Stomach (tissue), 9 donors: ENCODE results near the gene PALD1. TPM values are rescaled to one million over a fixed set of nuclear protein-coding genes. Genes with fewer than 3 reads are reported as not detected.
A peak's percentile ranks its signal among the peaks of the same experiment; 100 is the strongest.

ENCODE experiments used
- DNase-seq, 2 donors: peaks; one replicate each; pipeline versions ENCODE4 v3.0.0 to v3.0.0-alpha.2; 2013 to 2019
- H3K27ac ChIP-seq, 5 donors: fragments of 200-600 bp in 4 of 5; sonication (generic) in 4 of 5; one replicate each; pipeline ENCODE4 v1.5.1; 2013 to 2019; ENCODE audit warnings: mild to moderate bottlenecking in 1 of 5, moderate library complexity in 1 of 5
- H3K27me3 ChIP-seq, 3 donors: fragments of 200-600 bp; sonication (generic); one replicate each; pipeline ENCODE4 v1.5.1; 2017 to 2019; ENCODE audit warnings: mixed run types in 1 of 3
- H3K36me3 ChIP-seq, 4 donors: fragments of 200-600 bp; sonication (generic); 1 replicate in 3 of 4; 2 replicates in 1 of 4; pipeline ENCODE4 v1.5.1; 2016 to 2019
- H3K4me1 ChIP-seq, 4 donors: fragments of 200-600 bp; sonication (generic); one replicate each; pipeline ENCODE4 v1.5.1; 2016 to 2019
- H3K4me3 ChIP-seq, 4 donors: fragments of 200-600 bp; sonication (generic) in 3 of 4; one replicate each; pipeline ENCODE4 v1.5.1; 2016 to 2019; ENCODE audit warnings: mild to moderate bottlenecking in 1 of 4
- H3K9me3 ChIP-seq, 4 donors: fragments of 200-600 bp; sonication (generic); one replicate each; pipeline ENCODE4 v1.5.1; 2016 to 2019
- EP300 ChIP-seq: sonication (generic); formaldehyde crosslinking; IDR thresholded peaks from one replicate; pipeline ENCODE4 v1.6.1; 2017; ENCODE audit warnings: antibody characterized with exemption
- POLR2A ChIP-seq, 4 donors: fragments of 450-650 bp; IDR thresholded peaks; one replicate each; pipeline ENCODE4 v1.6.1; 2016; ENCODE audit warnings: antibody characterized with exemption in 4 of 4, control low read depth in 2 of 4, mild to moderate bottlenecking in 1 of 4, moderate library complexity in 1 of 4
- POLR2AphosphoS5 ChIP-seq, 3 donors: sonication (generic); formaldehyde crosslinking; IDR thresholded peaks; one replicate each; pipeline ENCODE4 v1.6.1; 2016; ENCODE audit warnings: antibody characterized with exemption in 3 of 3
- WGBS, 5 donors: extraction: QIAGEN DNeasy Blood & Tissue Kit in 3 of 5; methylation state at CpG; one replicate each; pipeline versions ENCODE4 v1.1.5 to v1.1.7; 2013 to 2018; 5-methylcytosine and 5-hydroxymethylcytosine counted together
- intact Hi-C: fragments of 100-400 bp; cut with DNase I; formaldehyde crosslinking; loops from one replicate; pipeline ENCODE4 v1.15.1; 2023; ENCODE audit warnings: low total_unique reads
- polyA plus RNA-seq, 3 donors: library from polyadenylated mRNA; stranded (reverse); fragments of 200-250 nt; gene quantifications; one replicate each; pipeline ENCODE4 v1.2.3, GENCODE V29; 2013
- total RNA-seq, 5 donors: library from RNA; depleted of rRNA; stranded (reverse); fragments of >200 nt; gene quantifications; one replicate each; pipeline versions ENCODE4 v1.1.0 to v1.2.3, GENCODE V29; 2014 to 2016
- TF ChIP-seq, protein P1 (sequence below), 7 experiments: fragments of 450-650 bp in 4 of 7; fragments of 200-600 bp in 3 of 7; sonication (generic) in 3 of 7; IDR thresholded peaks; one replicate each; pipeline ENCODE4 v1.5.1; 2016 to 2019; ENCODE audit warnings: antibody characterized with exemption in 7 of 7, control low read depth in 2 of 7, mild to moderate bottlenecking in 1 of 7
- donor health status: healthy with polysubstance abuse.
- donor health status: Bipolar disorder and iron deficiency.
- donor health status: healthy.

Gene PALD1
- total and polyA plus RNA-seq, 8 donors: 2.4 to 25.1 (median 4.0) TPM

- Histone ChIP-seq H3K9me3 (no peaks in the 10 kb centered on the region), H3K4me1 (peaks cover 5 to 39% (median 19%) of the 10 kb centered on the region in 4 donors), H3K27ac (peak overlapping the region; percentile 10 to 68 (median 37)), H3K4me3 (no peak overlapping the region), H3K27me3 (no peaks in the 10 kb centered on the region), H3K36me3 (no peaks in the 10 kb centered on the region)
- DNase-seq: no peak
- WGBS, 5 donors: 56 to 88% (median 76%) methylated on average over 2 to 4 of the region's 4 CpGs
- intact Hi-C loops: no loop called here
- TF ChIP-seq, protein P1, sequence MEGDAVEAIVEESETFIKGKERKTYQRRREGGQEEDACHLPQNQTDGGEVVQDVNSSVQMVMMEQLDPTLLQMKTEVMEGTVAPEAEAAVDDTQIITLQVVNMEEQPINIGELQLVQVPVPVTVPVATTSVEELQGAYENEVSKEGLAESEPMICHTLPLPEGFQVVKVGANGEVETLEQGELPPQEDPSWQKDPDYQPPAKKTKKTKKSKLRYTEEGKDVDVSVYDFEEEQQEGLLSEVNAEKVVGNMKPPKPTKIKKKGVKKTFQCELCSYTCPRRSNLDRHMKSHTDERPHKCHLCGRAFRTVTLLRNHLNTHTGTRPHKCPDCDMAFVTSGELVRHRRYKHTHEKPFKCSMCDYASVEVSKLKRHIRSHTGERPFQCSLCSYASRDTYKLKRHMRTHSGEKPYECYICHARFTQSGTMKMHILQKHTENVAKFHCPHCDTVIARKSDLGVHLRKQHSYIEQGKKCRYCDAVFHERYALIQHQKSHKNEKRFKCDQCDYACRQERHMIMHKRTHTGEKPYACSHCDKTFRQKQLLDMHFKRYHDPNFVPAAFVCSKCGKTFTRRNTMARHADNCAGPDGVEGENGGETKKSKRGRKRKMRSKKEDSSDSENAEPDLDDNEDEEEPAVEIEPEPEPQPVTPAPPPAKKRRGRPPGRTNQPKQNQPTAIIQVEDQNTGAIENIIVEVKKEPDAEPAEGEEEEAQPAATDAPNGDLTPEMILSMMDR (IDR thresholded peaks at IDR 0.05): no peak
- TF ChIP-seq POLR2A (IDR thresholded peaks at IDR 0.05): no peak
- TF ChIP-seq EP300: no peak
- TF ChIP-seq POLR2AphosphoS5 (IDR thresholded peaks at IDR 0.05): no peak
These were observed 21.2 kb downstream of the PALD1 start for GRCh38 chr10:70499836-70500167.

GRCh38 chr10:70500368-70500767, 21.8 kb downstream of the PALD1 start:
- 61 to 83% (median 78%) methylated on average over 9 of the region's 9 CpGs for whole genome bisulfite sequencing, 5 donors
- DNase-seq: no peak
- no peak for TF ChIP-seq EP300
- Histone ChIP-seq H3K27ac (peak overlapping the region; percentile 10 to 68 (median 47)), H3K9me3 (no peaks in the 10 kb centered on the region), H3K4me1 (peaks cover 5 to 43% (median 18%) of the 10 kb centered on the region in 4 donors), H3K27me3 (no peaks in the 10 kb centered on the region), H3K36me3 (no peaks in the 10 kb centered on the region), H3K4me3 (no peak overlapping the region)
- intact Hi-C loops: no loop called here

DNA sequence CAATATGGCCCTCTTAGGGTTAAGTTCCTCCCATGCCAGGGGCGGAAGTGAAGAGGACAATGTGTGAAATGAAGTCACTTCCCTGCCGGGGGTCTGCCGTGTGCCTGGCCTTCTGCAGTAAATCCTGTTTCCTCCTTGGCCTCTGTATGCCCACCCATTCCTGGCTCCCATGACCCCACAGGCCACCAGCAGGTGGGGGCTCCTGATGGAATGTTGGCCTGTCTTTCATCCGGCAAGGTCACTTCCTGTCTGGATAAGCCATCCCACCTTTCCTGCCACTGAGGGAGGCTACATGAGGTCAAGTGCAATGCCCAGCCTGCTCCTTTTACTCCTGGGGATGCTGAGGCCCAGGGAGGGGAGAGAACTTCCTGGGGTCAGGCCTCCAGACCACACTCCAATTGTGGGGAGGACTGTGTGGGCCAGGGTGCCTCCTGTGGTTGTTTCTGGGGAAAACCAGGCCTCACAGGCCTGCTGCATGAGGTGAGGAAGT, 22.3 kb downstream of the PALD1 start:
- WGBS, 5 donors: 62 to 74% (median 66%) methylated on average over 3 to 4 of the region's 4 CpGs
- intact Hi-C loops: no loop called here
- Histone ChIP-seq H3K36me3 (no peaks in the 10 kb centered on the region), H3K4me1 (peaks cover 5 to 45% (median 18%) of the 10 kb centered on the region in 4 donors), H3K9me3 (no peaks in the 10 kb centered on the region), H3K27me3 (no peaks in the 10 kb centered on the region), H3K27ac (peak overlapping the region in 4 of 5 donors; percentile 16 to 68 (median 56)), H3K4me3 (no peak overlapping the region)
- peak in 1 of 2 donors; percentile 59 for DNase-seq
- TF ChIP-seq POLR2AphosphoS5 (IDR thresholded peaks at IDR 0.05): peak in 2 of 3 donors; percentile 11 to 37
- TF ChIP-seq EP300: no peak

GRCh38 chr10:70502406-70502805, 23.8 kb downstream of the PALD1 start:
- no peaks in the 10 kb centered on the region for H3K27me3 ChIP-seq
- 88 to 97% (median 90%) methylated on average over 3 of the region's 3 CpGs for WGBS, 5 donors
- H3K4me3 ChIP-seq: no peak overlapping the region
- no peak for DNase-seq
- no peaks in the 10 kb centered on the region for H3K9me3 ChIP-seq
- no peaks in the 10 kb centered on the region for H3K36me3 ChIP-seq
- H3K27ac ChIP-seq: no peak overlapping the region
- TF ChIP-seq POLR2A (IDR thresholded peaks at IDR 0.05) (no peak), EP300 (no peak), POLR2AphosphoS5 (IDR thresholded peaks at IDR 0.05) (no peak)
- TF ChIP-seq, protein P1 (IDR thresholded peaks at IDR 0.05): no peak
- peaks cover 5 to 47% (median 18%) of the 10 kb centered on the region in 4 donors for H3K4me1 ChIP-seq
- intact Hi-C loops: no loop called here

GRCh38 chr10:70503776-70504175, 25.2 kb downstream of the PALD1 start:
- Histone ChIP-seq H3K9me3 (no peaks in the 10 kb centered on the region), H3K36me3 (no peaks in the 10 kb centered on the region), H3K27me3 (no peaks in the 10 kb centered on the region), H3K27ac (peak overlapping the region in 1 of 5 donors; percentile 76), H3K4me3 (no peak overlapping the region), H3K4me1 (peaks cover 9 to 57% (median 24%) of the 10 kb centered on the region in 4 donors)
- no peak for DNase-seq
- WGBS, 5 donors: 54 to 70% (median 63%) methylated on average over 7 of the region's 7 CpGs
- no peak for TF ChIP-seq EP300
- TF ChIP-seq POLR2A (IDR thresholded peaks at IDR 0.05): no peak
- TF ChIP-seq POLR2AphosphoS5 (IDR thresholded peaks at IDR 0.05): no peak
- TF ChIP-seq, protein P1 (IDR thresholded peaks at IDR 0.05): no peak
- intact Hi-C loops: no loop called here
